Fibroblast of villous mesenchyme (primary cell): Measurements from ENCODE around the gene SLC6A3. TPM values are rescaled to one million over a fixed set of nuclear protein-coding genes. Genes with fewer than 3 reads are reported as not detected.
"Not testable (repeated sequence)": the region's sequence is repeated elsewhere in the genome, so short reads cannot be mapped to it uniquely, and the experiment has no call there.

ENCODE experiments used
- DNase-seq: peaks from one replicate; pipeline ENCODE4 v3.0.0-alpha.2; 2010; ENCODE audit warnings: low read depth
- H3K4me3 ChIP-seq: 2 replicates; pipeline ENCODE4 v1.5.1; 2011; ENCODE audit warnings: low read depth, mild to moderate bottlenecking, low read length
- CTCF ChIP-seq: IDR thresholded peaks from 2 replicates; pipeline ENCODE4 v1.5.1; 2012; ENCODE audit warnings: low read depth, mild to moderate bottlenecking, low read length; ENCODE audit not compliant: insufficient read depth
- total RNA-seq: library from RNA; depleted of rRNA; stranded (reverse); fragments of >200 nt; gene quantifications from 2 replicates; pipeline ENCODE4 v1.2.3, GENCODE V29; 2012

Gene SLC6A3
- total RNA-seq, 1 donor, result not detected

DNA sequence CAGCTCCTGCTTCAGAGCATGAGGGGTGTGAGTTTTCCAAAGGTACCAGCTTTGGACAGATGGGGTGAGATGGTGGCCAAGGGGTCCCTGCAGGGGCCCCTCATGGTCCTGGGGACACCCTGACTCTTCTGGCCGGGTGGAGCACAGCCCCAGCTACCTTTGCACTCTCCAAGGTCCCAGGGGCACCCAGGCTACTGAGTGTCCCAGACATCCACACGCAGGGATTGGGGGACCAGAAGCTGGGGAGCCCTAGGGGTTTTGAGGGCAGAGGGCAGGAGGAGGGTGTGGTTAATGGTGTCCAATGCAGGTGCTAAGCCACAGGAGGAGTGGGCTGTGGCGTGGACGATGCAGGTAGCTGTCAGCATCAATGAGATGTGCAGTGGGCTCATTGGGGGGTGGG is 84.4 kb downstream of the SLC6A3 start:
- no peak for DNase-seq
- no peak for TF ChIP-seq CTCF
- H3K4me3 ChIP-seq, result no peak overlapping the region

DNA sequence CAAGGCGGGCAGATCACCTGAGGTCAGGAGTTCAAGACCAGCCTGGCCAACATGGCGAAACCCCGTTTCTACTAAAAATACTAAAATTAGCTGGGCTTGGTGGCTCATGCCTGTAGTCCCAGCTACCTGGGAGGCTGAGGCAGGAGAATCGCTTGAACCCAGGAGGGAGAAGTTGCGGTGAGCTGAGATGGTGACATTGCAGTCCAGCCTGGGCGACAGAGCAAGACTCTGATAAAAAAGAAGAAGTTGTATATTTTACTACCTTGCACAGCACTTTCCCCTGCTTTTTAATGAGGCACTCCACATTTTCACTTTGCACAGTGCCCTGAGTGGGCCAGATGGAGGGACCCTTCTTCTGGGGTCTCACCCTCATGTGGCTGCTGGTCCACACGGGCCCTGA is 84.9 kb downstream of the SLC6A3 start:
- DNase-seq, H3K4me3 ChIP-seq: not testable (repeated sequence)

- H3K4me3 ChIP-seq, result no peak overlapping the region
- no peak for TF ChIP-seq CTCF
- no peak for DNase-seq
Measured at GRCh38 chr5:1359713-1360112, 85.5 kb downstream of the SLC6A3 start.

- no peak for TF ChIP-seq CTCF
- DNase-seq, result no peak
- no peak overlapping the region for H3K4me3 ChIP-seq
Measured at GRCh38 chr5:1359031-1359645, 86.1 kb downstream of the SLC6A3 start.

GRCh38 chr5:1358726-1359025 is 86.6 kb downstream of the SLC6A3 start:
- TF ChIP-seq CTCF, result no peak
- H3K4me3 ChIP-seq, result no peak overlapping the region
- no peak for DNase-seq

- H3K4me3 ChIP-seq, result no peak overlapping the region
- DNase-seq, result no peak
- no peak for TF ChIP-seq CTCF
Measured at GRCh38 chr5:1357946-1358725, 87.1 kb downstream of the SLC6A3 start.

- no peak for TF ChIP-seq CTCF
- H3K4me3 ChIP-seq, result no peak overlapping the region
- DNase-seq, result no peak
Measured at GRCh38 chr5:1356873-1357787, 88.1 kb downstream of the SLC6A3 start.
